ENCODE measurements around the gene GRIK3. TPM values are rescaled to one million over a fixed set of nuclear protein-coding genes. Genes with fewer than 3 reads are reported as not detected.

GRIK3 gene
- total RNA-seq, 1 donor from 2014 or later = 0.27 TPM

- no peak for TF ChIP-seq CTCF (IDR thresholded peaks at IDR 0.05)
- ATAC-seq (no peak), DNase-seq (no peak)
- H3K27ac ChIP-seq = no peak overlapping the region
- H3K27me3 ChIP-seq (ENCODE audit: low read depth) = peaks cover 10% of the 10 kb centered on the region
- H3K4me3 ChIP-seq = no peak overlapping the region
- intact Hi-C loops (cut with DNase I) = no loop called here
- H3K36me3 ChIP-seq = no peaks in the 10 kb centered on the region
- H3K9me3 ChIP-seq = no peaks in the 10 kb centered on the region
- no peaks in the 10 kb centered on the region for H3K4me1 ChIP-seq
These were observed 69.5 kb downstream of the GRIK3 start for GRCh38 chr1:36964830-36965229.

- ATAC-seq = no peak
- no peaks in the 10 kb centered on the region for H3K9me3 ChIP-seq
- TF ChIP-seq CTCF (IDR thresholded peaks at IDR 0.05) = no peak
- intact Hi-C loops (cut with DNase I) = no loop called here
- no peak for DNase-seq
- peaks cover 6% of the 10 kb centered on the region for H3K27me3 ChIP-seq (ENCODE audit: low read depth)
- no peak overlapping the region for H3K27ac ChIP-seq
- no peak overlapping the region for H3K4me3 ChIP-seq
- H3K4me1 ChIP-seq = no peaks in the 10 kb centered on the region
- H3K36me3 ChIP-seq = no peaks in the 10 kb centered on the region
These were observed 71.3 kb downstream of the GRIK3 start for GRCh38 chr1:36963006-36963405.

GRCh38 chr1:36961062-36961615, 73.2 kb downstream of the GRIK3 start:
- DNase-seq = no peak
- intact Hi-C loops (cut with DNase I) = no loop called here

GRCh38 chr1:36956570-36956969, 77.7 kb downstream of the GRIK3 start:
- no peak for TF ChIP-seq CTCF (IDR thresholded peaks at IDR 0.05)
- Histone ChIP-seq H3K27ac (no peak overlapping the region), H3K36me3 (no peaks in the 10 kb centered on the region), H3K4me1 (no peaks in the 10 kb centered on the region), H3K9me3 (no peaks in the 10 kb centered on the region), H3K27me3 (ENCODE audit: low read depth) (peaks cover 7% of the 10 kb centered on the region), H3K4me3 (no peak overlapping the region)
- DNase-seq (no peak), ATAC-seq (no peak)
- intact Hi-C loops (cut with DNase I) = no loop called here

More at GRCh38 chr1:36961062-36961615, 73.2 kb downstream of the GRIK3 start:
- ATAC-seq = peak in 1 of 2 donors; percentile 14
- no peak for TF ChIP-seq CTCF (IDR thresholded peaks at IDR 0.05)
- H3K4me3 ChIP-seq = no peak overlapping the region
- H3K36me3 ChIP-seq = no peaks in the 10 kb centered on the region
- H3K27ac ChIP-seq = no peak overlapping the region
- no peaks in the 10 kb centered on the region for H3K4me1 ChIP-seq
- peaks cover 6% of the 10 kb centered on the region for H3K27me3 ChIP-seq (ENCODE audit: low read depth)
- H3K9me3 ChIP-seq = no peaks in the 10 kb centered on the region

GRCh38 chr1:36955016-36955415, 79.3 kb downstream of the GRIK3 start:
- Histone ChIP-seq H3K27me3 (ENCODE audit: low read depth) (peaks cover 4% of the 10 kb centered on the region), H3K4me3 (no peak overlapping the region), H3K4me1 (no peaks in the 10 kb centered on the region), H3K36me3 (no peaks in the 10 kb centered on the region), H3K27ac (no peak overlapping the region), H3K9me3 (no peaks in the 10 kb centered on the region)
- intact Hi-C loops (cut with DNase I) = no loop called here
- no peak for TF ChIP-seq CTCF (IDR thresholded peaks at IDR 0.05)
- no peak for ATAC-seq
- DNase-seq = no peak

All from lower lobe of right lung (tissue), 2 donors.